Ishikawa (cell line): Measurements from ENCODE around the gene SHC1.

ENCODE experiments used
- FOXM1 ChIP-seq: IDR thresholded peaks from 2 replicates; pipeline ENCODE4 v1.6.1; 2012; ENCODE audit warnings: low read depth, borderline replicate concordance
- RAD21 ChIP-seq: IDR thresholded peaks from 2 replicates; pipeline ENCODE4 v1.6.1; 2012; ENCODE audit warnings: low read depth
- TAF1 ChIP-seq: IDR thresholded peaks from 2 replicates; pipeline ENCODE4 v1.6.1; 2012; ENCODE audit warnings: low read depth, mild to moderate bottlenecking
- YY1 ChIP-seq: IDR thresholded peaks from 2 replicates; pipeline ENCODE4 v1.6.1; 2012; ENCODE audit warnings: low read depth
- TF ChIP-seq, protein P1 (sequence below): IDR thresholded peaks from 2 replicates; pipeline ENCODE4 v1.6.1; 2012

DNA sequence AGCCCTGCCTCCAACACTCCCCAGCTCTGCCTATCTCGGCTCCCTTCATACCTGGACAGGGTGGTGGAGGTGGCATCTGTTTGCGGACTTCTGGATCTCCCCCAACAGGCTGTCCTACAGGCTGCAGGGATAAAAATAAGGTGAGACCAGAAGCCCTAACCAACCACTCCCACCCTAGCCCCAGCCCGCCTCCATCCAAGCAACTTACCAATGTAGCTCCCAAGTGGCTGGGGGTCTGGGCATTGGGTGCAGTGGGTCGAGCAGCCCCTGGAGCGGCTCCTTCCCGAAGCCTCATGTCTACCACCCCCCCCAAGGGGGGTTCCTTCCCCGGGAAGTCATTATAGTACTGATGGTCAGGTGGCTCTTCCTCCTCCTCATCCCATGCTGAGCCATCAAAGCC is 4.4 kb downstream of the SHC1 start:
- TF ChIP-seq, protein P1, sequence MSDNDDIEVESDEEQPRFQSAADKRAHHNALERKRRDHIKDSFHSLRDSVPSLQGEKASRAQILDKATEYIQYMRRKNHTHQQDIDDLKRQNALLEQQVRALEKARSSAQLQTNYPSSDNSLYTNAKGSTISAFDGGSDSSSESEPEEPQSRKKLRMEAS, result no peak
- TF ChIP-seq RAD21 (no peak), FOXM1 (no peak), YY1 (no peak), TAF1 (no peak)
